Embryonic facial prominence (tissue), 1 donor: ENCODE measurements around the gene CLIP1.

ENCODE experiments used
- DNase-seq: peaks from one replicate; pipeline ENCODE4 v3.0.0-alpha.2; 2016; ENCODE audit errors: extremely low spot score

Gene CLIP1

DNA sequence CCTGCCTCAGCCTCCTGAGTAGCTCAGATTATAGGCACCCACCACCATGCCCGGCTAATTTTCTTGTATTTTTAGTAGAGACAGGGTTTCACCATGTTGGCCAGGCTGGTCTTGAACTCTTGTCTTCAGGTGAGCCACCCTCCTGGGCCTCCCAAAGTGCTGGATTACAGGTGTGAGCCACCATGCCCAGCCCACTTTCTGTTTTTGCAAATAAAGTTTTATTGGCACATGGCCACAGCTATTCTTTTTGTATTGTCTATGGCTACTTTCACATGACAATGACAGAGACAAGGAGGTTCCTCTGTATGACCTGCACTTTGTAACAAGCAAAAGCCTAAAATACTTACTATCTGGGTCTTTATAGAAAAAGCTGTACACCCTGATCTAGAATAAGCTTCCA, 176.9 kb downstream of the CLIP1 start:
- no peak for DNase-seq

DNA sequence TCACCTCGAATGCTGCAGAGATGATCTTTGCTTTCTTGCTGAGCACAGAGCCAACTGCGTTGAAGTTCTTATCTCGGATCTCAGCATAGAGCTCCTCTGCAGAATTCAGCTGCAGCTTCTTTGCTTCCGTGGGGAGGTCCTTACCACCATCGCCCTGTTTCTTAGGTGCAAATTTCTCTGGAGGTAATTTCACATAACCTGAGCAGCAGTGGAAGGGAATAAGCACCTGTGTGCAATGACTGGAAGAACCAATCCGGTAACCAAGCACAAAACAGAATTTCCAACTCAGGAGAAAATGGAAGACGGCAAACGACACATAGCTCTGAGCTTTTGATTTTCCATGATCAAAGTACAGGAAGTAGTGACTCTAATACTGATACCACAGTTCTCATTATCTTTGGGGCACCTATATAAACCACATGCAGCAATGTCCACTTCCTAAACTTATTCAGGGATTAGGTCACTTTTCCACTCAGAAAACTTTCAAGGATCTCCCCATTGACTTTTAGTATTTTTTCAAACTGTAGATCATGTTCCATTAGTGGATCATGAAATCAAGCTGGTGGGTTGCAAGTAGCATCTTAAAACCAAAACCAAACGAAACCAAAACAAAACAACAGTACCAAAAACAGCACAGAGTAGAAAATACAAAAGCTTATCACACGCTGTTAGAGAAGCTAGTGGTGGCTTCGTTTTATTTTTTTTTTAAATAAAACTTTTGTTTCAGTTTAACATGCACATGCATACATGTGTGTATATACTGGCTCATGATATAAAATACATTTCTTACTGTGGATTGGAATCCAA, 177.7 kb downstream of the CLIP1 start:
- no peak for DNase-seq

- DNase-seq, result no peak
Measured at GRCh38 chr12:122243965-122244364, 178.5 kb downstream of the CLIP1 start.

DNA sequence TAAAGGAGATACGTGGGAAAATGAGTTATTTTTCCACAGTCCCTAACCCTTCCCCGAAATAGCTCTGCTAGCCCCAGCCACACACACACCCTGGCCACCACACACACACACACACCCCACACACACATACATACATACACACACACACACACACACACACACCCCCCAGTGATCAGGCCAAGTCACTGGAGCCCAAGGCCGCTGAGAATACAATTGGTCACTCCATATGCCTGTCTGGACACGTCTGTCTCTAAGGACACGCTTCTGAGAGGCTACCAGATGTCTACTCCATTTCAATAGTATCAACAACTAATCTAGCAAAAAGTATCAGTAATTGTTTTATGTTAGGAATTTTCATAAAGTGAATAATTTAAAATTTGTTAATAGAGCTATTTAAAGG, 183.6 kb downstream of the CLIP1 start:
- no peak for DNase-seq

DNA sequence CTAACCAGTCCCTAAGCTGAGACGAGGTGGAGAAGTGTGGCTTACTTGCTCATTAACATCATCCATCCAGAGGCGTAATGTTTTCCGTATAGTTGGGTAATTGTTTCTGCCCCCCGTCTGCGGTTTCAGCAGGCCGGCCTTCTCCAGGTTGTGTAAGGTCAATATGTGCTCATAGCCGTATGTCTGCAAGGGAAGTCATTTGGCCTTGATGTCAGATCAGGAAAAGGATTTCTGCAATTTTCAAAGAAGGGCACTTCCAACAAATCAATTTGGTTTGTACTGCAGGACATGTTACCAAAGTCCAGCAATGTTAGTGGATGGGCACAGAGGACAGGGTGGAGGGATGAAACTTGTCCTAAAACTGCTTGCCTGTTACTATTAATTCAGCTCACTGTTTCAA, 186.7 kb downstream of the CLIP1 start:
- no peak for DNase-seq

- no peak for DNase-seq
Measured at GRCh38 chr12:122232691-122233090, 189.8 kb downstream of the CLIP1 start.

GRCh38 chr12:122230798-122231197, 191.7 kb downstream of the CLIP1 start:
- no peak for DNase-seq

DNA sequence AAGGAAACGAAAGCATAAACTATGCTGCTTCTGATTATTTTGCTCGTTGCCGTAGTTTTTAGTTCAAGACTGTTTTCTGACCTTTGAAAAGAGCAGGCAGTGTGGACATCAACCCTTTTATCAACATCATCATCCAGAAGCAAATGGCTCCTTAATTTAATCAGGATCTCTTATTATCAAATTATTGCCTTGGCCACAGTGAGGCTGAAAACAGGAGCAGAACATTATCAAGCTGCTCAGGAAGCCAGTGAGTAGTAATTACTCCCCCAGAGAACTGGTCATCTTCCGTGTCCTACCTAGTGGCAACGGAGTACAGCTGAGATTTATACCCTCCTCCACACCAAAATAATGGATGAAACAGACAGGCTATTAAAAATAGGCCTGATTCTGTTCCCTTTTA, 194.4 kb downstream of the CLIP1 start:
- DNase-seq, result no peak

- no peak for DNase-seq
Measured at GRCh38 chr12:122227341-122227740, 195.1 kb downstream of the CLIP1 start.

DNA sequence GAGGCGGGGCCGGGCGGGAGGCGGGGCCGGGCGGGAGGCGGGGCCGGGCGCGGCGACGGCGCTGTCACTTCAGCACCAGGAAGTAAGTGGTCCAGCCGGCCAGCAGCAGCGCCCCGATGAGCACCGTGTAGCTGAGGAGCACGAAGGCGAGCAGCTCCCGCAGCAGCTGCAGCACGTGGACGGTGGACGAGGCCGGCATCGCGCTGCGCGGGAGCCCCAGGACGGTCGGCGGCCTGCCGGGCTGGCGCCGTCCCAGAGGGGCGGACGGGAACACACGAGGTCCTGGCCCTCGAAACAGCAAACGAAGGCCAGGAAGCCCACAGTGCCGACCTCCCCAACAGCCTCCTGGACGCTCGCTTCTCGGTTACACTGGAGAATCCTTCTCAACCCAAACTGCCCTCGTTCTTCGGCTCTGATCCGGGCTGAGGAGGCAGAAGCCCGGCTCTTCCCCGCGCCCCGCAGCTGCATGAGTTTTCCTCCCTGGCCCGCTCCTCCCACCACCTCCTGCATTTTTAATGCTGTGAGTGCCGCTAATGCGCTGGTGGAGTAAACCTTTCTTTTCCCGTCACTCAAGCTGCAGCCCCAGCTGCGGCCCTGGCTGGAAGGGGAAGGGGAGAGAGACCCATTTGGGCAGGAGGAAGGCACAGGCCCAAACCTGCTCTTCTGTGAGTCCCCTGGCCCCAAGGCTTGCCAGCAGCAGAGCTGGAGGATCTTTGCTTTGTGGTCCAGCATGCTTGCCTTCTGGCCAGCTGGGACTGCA, 195.9 kb downstream of the CLIP1 start:
- DNase-seq, result no peak

GRCh38 chr12:122225683-122226365, 196.6 kb downstream of the CLIP1 start, which contains the start of gene DIABLO:
TSS of gene DIABLO (minus strand) at chr12:122226052. CDS start at chr12:122226014, 38 bp downstream.
- peak; percentile 99 for DNase-seq
